Measurements from ENCODE around the gene NBPF11.
"Not testable (repeated sequence)": the region's sequence is repeated elsewhere in the genome, so short reads cannot be mapped to it uniquely, and the experiment has no call there.

NBPF11 gene

GRCh38 chr1:148150945-148151344, 1.1 kb downstream of the NBPF11 start:
- DNase-seq (ENCODE audit: low read depth in 3 of 3) = not testable (repeated sequence)

GRCh38 chr1:148150014-148150413, 2.1 kb downstream of the NBPF11 start:
- DNase-seq (ENCODE audit: low read depth in 3 of 3) = not testable (repeated sequence)

- DNase-seq (ENCODE audit: low read depth in 3 of 3) = not testable (repeated sequence)
Measured at GRCh38 chr1:148149050-148149815, 2.8 kb downstream of the NBPF11 start.

- DNase-seq (ENCODE audit: low read depth in 3 of 3) = not testable (repeated sequence)
Measured at GRCh38 chr1:148147052-148147838, 4.8 kb downstream of the NBPF11 start.

- DNase-seq (ENCODE audit: low read depth in 3 of 3) = not testable (repeated sequence)
Measured at GRCh38 chr1:148146191-148146997, 5.7 kb downstream of the NBPF11 start.

GRCh38 chr1:148143223-148143622, 8.9 kb downstream of the NBPF11 start:
- DNase-seq (ENCODE audit: low read depth in 3 of 3) = not testable (repeated sequence)

- not testable (repeated sequence) for DNase-seq (ENCODE audit: low read depth in 3 of 3)
Measured at GRCh38 chr1:148141936-148142335, 10.1 kb downstream of the NBPF11 start.

- not testable (repeated sequence) for DNase-seq (ENCODE audit: low read depth in 3 of 3)
Measured at GRCh38 chr1:148138606-148139005, 13.5 kb downstream of the NBPF11 start.

- not testable (repeated sequence) for DNase-seq (ENCODE audit: low read depth in 3 of 3)
Measured at GRCh38 chr1:148122341-148122740, 29.7 kb downstream of the NBPF11 start.

- not testable (repeated sequence) for DNase-seq (ENCODE audit: low read depth in 3 of 3)
Measured at GRCh38 chr1:148120395-148120794, 31.7 kb downstream of the NBPF11 start.

GRCh38 chr1:148095732-148096131, 56.3 kb downstream of the NBPF11 start:
- not testable (repeated sequence) for DNase-seq (ENCODE audit: low read depth in 3 of 3)

- not testable (repeated sequence) for DNase-seq (ENCODE audit: low read depth in 3 of 3)
Measured at GRCh38 chr1:148086196-148086595, 65.9 kb downstream of the NBPF11 start.

GRCh38 chr1:148081205-148081604, 70.9 kb downstream of the NBPF11 start:
- DNase-seq (ENCODE audit: low read depth in 3 of 3) = not testable (repeated sequence)

GRCh38 chr1:148078632-148079519, 73.2 kb downstream of the NBPF11 start:
- DNase-seq (ENCODE audit: low read depth in 3 of 3) = not testable (repeated sequence)

GRCh38 chr1:148078090-148078489, 74.0 kb downstream of the NBPF11 start:
- DNase-seq (ENCODE audit: low read depth in 3 of 3) = not testable (repeated sequence)

GRCh38 chr1:148077458-148077857, 74.6 kb downstream of the NBPF11 start:
- DNase-seq (ENCODE audit: low read depth in 3 of 3) = not testable (repeated sequence)

- not testable (repeated sequence) for DNase-seq (ENCODE audit: low read depth in 3 of 3)
Measured at GRCh38 chr1:148073392-148073791, 78.7 kb downstream of the NBPF11 start.

GRCh38 chr1:148068606-148069005, 83.5 kb downstream of the NBPF11 start:
- not testable (repeated sequence) for DNase-seq (ENCODE audit: low read depth in 3 of 3)

GRCh38 chr1:148068201-148068600, 83.9 kb downstream of the NBPF11 start:
- not testable (repeated sequence) for DNase-seq (ENCODE audit: low read depth in 3 of 3)

- not testable (repeated sequence) for DNase-seq (ENCODE audit: low read depth in 3 of 3)
Measured at GRCh38 chr1:148060294-148060701, 91.8 kb downstream of the NBPF11 start.

- DNase-seq (ENCODE audit: low read depth in 3 of 3) = not testable (repeated sequence)
Measured at GRCh38 chr1:148057384-148057783, 94.7 kb downstream of the NBPF11 start.
